ENCODE data around the gene ASTN2. TPM values are rescaled to one million over a fixed set of nuclear protein-coding genes. Genes with fewer than 3 reads are reported as not detected.

Gene ASTN2
- total RNA-seq, 1 donor from 2014 or later = 2.8 TPM

GRCh38 chr9:116991051-116991450 lies 423.8 kb downstream of the ASTN2 start:
- Mint-ChIP-seq H3K27me3 (no peaks in the 10 kb centered on the region), H3K4me1 (no peaks in the 10 kb centered on the region), H3K36me3 (ENCODE audit: low read depth) (no peaks in the 10 kb centered on the region), H3K4me3 (no peak overlapping the region), H3K9me3 (no peaks in the 10 kb centered on the region), H3K27ac (no peak overlapping the region)
- DNase-seq = no peak
- intact Hi-C loops (cut with micrococcal nuclease) = no loop called here

GRCh38 chr9:116990592-116990991 lies 424.3 kb downstream of the ASTN2 start:
- H3K27me3 Mint-ChIP-seq = no peaks in the 10 kb centered on the region
- intact Hi-C loops (cut with micrococcal nuclease) = no loop called here
- H3K27ac Mint-ChIP-seq = no peak overlapping the region
- no peaks in the 10 kb centered on the region for H3K9me3 Mint-ChIP-seq
- DNase-seq = no peak
- no peaks in the 10 kb centered on the region for H3K36me3 Mint-ChIP-seq (ENCODE audit: low read depth)
- H3K4me1 Mint-ChIP-seq = no peaks in the 10 kb centered on the region
- no peak overlapping the region for H3K4me3 Mint-ChIP-seq

DNA sequence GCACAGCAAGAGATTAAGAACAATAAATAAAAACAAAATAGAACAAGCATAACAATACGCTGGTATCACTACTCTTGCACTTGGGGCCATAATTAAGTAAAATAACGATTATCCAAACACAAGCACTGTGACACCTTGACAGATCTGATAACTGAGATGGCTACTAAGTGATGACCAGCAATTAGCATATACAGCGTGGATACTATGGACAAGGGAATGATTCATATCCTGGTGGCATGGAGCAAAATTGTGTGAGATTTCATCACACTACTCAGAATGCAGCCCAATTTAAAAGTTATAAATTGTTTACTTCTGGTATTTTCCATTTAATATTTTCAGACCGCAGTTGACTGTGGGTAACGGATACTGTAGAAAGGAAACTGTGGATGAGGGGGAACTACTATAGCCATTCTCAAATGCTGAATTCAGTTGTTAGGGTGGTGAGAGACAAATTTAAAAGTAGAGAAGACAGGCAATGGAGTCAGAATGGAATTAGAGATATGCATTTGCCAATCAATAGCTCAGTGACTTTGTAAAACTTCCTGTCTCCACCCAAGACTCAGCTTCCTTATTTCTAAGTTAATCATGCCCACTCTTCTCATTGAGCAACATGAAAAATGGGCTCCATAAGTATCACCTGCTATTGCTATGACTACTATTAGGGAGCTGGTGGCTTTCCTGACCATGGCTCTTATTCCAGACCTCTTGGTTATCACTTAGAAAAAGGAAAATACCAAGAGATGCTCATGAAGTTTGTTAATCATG lies 427.0 kb downstream of the ASTN2 start:
- Mint-ChIP-seq H3K27ac (no peak overlapping the region), H3K27me3 (no peaks in the 10 kb centered on the region), H3K36me3 (ENCODE audit: low read depth) (no peaks in the 10 kb centered on the region), H3K4me1 (no peaks in the 10 kb centered on the region), H3K4me3 (no peak overlapping the region), H3K9me3 (no peaks in the 10 kb centered on the region)
- intact Hi-C loops (cut with micrococcal nuclease) = no loop called here
- DNase-seq = no peak

GRCh38 chr9:116986015-116986414 lies 428.8 kb downstream of the ASTN2 start:
- no peak for DNase-seq
- H3K9me3 Mint-ChIP-seq = no peaks in the 10 kb centered on the region
- intact Hi-C loops (cut with micrococcal nuclease) = no loop called here
- H3K27ac Mint-ChIP-seq = no peak overlapping the region
- H3K4me3 Mint-ChIP-seq = no peak overlapping the region
- no peaks in the 10 kb centered on the region for H3K36me3 Mint-ChIP-seq (ENCODE audit: low read depth)
- no peaks in the 10 kb centered on the region for H3K27me3 Mint-ChIP-seq
- no peaks in the 10 kb centered on the region for H3K4me1 Mint-ChIP-seq

GRCh38 chr9:116985596-116985995 lies 429.3 kb downstream of the ASTN2 start:
- H3K4me1 Mint-ChIP-seq = no peaks in the 10 kb centered on the region
- H3K27me3 Mint-ChIP-seq = no peaks in the 10 kb centered on the region
- intact Hi-C loops (cut with micrococcal nuclease) = no loop called here
- H3K36me3 Mint-ChIP-seq (ENCODE audit: low read depth) = no peaks in the 10 kb centered on the region
- no peak overlapping the region for H3K27ac Mint-ChIP-seq
- H3K4me3 Mint-ChIP-seq = no peak overlapping the region
- DNase-seq = no peak
- no peaks in the 10 kb centered on the region for H3K9me3 Mint-ChIP-seq

- Mint-ChIP-seq H3K36me3 (ENCODE audit: low read depth) (no peaks in the 10 kb centered on the region), H3K4me1 (no peaks in the 10 kb centered on the region), H3K27ac (no peak overlapping the region), H3K4me3 (no peak overlapping the region), H3K27me3 (no peaks in the 10 kb centered on the region), H3K9me3 (no peaks in the 10 kb centered on the region)
- intact Hi-C loops (cut with micrococcal nuclease) = no loop called here
- DNase-seq = no peak
Measured at GRCh38 chr9:116984111-116984510, 430.7 kb downstream of the ASTN2 start.

GRCh38 chr9:116980582-116981120 lies 434.2 kb downstream of the ASTN2 start:
- Mint-ChIP-seq H3K4me3 (no peak overlapping the region), H3K27me3 (no peaks in the 10 kb centered on the region)
- intact Hi-C loops (cut with micrococcal nuclease) = no loop called here

GRCh38 chr9:116979456-116979855 lies 435.4 kb downstream of the ASTN2 start:
- DNase-seq = no peak
- no peaks in the 10 kb centered on the region for H3K36me3 Mint-ChIP-seq (ENCODE audit: low read depth)
- no peaks in the 10 kb centered on the region for H3K27me3 Mint-ChIP-seq
- H3K4me3 Mint-ChIP-seq = no peak overlapping the region
- H3K9me3 Mint-ChIP-seq = no peaks in the 10 kb centered on the region
- H3K4me1 Mint-ChIP-seq = no peaks in the 10 kb centered on the region
- no peak overlapping the region for H3K27ac Mint-ChIP-seq
- intact Hi-C loops (cut with micrococcal nuclease) = no loop called here

More at GRCh38 chr9:116980582-116981120, 434.2 kb downstream of the ASTN2 start:
- Mint-ChIP-seq H3K36me3 (ENCODE audit: low read depth) (no peaks in the 10 kb centered on the region), H3K9me3 (no peaks in the 10 kb centered on the region), H3K27ac (no peak overlapping the region), H3K4me1 (no peaks in the 10 kb centered on the region)
- no peak for DNase-seq

DNA sequence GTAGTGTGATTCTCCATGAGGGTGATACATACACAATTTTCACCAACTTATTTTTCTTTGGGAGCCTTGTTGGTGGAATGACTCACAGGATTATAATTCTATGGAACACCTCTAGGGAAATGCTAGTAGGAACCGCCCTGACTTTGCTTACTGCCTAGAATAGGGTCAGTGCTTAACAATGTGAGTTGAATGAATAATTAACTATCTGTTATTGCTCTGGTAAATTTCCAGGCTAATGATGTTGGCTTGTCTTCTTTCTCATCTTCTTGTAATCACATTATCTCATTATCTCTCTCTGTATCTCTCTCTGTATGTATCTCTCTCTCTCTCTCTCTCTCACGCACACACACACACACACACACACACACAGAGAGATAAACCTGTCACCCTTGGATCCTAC lies 436.7 kb downstream of the ASTN2 start:
- Mint-ChIP-seq H3K9me3 (no peaks in the 10 kb centered on the region), H3K27ac (no peak overlapping the region), H3K4me3 (no peak overlapping the region), H3K4me1 (no peaks in the 10 kb centered on the region), H3K36me3 (ENCODE audit: low read depth) (no peaks in the 10 kb centered on the region), H3K27me3 (no peaks in the 10 kb centered on the region)
- DNase-seq = no peak
- intact Hi-C loops (cut with micrococcal nuclease) = no loop called here

DNA sequence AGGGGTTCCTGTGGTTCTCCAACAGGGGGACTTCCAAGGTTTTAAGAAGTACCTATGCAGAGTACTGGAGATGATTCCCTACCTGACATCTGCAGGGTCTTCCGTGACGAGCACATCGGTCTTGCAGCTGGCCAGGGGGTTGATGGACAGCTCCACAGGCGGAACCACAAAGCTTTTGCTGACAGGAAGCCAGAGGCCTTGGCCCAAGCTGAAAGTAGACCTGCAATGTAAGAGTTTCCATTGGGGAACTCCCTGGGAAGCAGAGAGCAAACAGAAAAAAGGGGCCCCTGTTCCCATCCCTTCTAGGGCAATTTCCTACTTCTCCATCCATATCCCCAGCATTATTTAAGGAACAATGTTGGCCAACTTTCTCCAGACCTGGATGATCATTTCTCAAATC lies 439.7 kb downstream of the ASTN2 start:
- intact Hi-C loops (cut with micrococcal nuclease) = no loop called here
- no peaks in the 10 kb centered on the region for H3K27me3 Mint-ChIP-seq
- H3K27ac Mint-ChIP-seq = no peak overlapping the region
- H3K4me3 Mint-ChIP-seq = no peak overlapping the region
- H3K9me3 Mint-ChIP-seq = no peaks in the 10 kb centered on the region
- H3K4me1 Mint-ChIP-seq = no peaks in the 10 kb centered on the region
- no peaks in the 10 kb centered on the region for H3K36me3 Mint-ChIP-seq (ENCODE audit: low read depth)
- DNase-seq = no peak

GRCh38 chr9:116966199-116966598 lies 448.7 kb downstream of the ASTN2 start:
- peaks cover 4% of the 10 kb centered on the region for H3K9me3 Mint-ChIP-seq
- no peaks in the 10 kb centered on the region for H3K36me3 Mint-ChIP-seq (ENCODE audit: low read depth)
- H3K4me1 Mint-ChIP-seq = no peaks in the 10 kb centered on the region
- H3K4me3 Mint-ChIP-seq = no peak overlapping the region
- no peaks in the 10 kb centered on the region for H3K27me3 Mint-ChIP-seq
- DNase-seq = no peak
- intact Hi-C loops (cut with micrococcal nuclease) = no loop called here
- no peak overlapping the region for H3K27ac Mint-ChIP-seq

DNA sequence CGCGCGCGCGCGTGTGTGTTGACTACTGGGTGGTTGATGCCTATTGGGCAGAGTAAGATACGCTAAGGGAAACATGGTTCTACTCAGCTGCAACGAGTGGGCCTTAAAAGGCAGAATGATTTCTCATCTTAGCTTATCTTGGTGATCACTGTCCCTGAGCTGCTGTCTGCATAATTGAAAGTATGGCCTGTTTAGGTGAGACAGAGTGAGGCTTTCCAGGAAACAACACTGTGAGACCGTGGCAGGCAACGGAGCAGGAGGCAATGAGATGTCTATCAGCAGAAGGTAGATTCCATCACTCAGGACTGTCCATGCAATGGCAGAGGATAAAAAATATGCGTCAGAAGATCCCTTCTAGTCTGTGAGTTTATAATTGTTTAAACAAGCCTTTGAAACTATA lies 450.6 kb downstream of the ASTN2 start:
- Mint-ChIP-seq H3K9me3 (peaks cover 4% of the 10 kb centered on the region), H3K4me1 (no peaks in the 10 kb centered on the region), H3K27ac (no peak overlapping the region), H3K4me3 (no peak overlapping the region), H3K27me3 (peaks cover 3% of the 10 kb centered on the region), H3K36me3 (ENCODE audit: low read depth) (no peaks in the 10 kb centered on the region)
- no peak for DNase-seq
- intact Hi-C loops (cut with micrococcal nuclease) = no loop called here

DNA sequence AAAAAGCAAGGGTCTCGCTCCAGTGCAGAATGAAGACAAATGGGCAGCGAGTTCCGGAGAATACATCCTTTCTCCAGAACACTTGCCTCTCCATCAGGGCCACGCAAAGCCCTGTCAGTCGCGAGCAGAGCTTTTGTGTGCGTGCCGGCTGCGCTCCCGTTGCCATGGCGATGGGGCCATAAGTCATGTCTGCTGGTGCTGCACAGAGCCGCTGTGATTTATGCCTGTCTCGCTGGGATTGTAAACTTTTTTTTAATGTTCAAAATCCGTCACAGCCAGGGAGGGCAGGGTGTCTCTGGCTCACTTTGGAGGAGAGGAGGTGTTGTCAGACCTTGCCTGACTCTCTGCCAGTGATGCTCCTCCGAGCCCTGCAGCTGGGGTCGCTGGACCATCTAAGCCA lies 455.0 kb downstream of the ASTN2 start:
- Mint-ChIP-seq H3K27me3 (peaks cover 7% of the 10 kb centered on the region), H3K4me1 (no peaks in the 10 kb centered on the region), H3K4me3 (no peak overlapping the region), H3K36me3 (ENCODE audit: low read depth) (no peaks in the 10 kb centered on the region), H3K27ac (no peak overlapping the region), H3K9me3 (no peaks in the 10 kb centered on the region)
- intact Hi-C loops (cut with micrococcal nuclease) = no loop called here
- DNase-seq = no peak

GRCh38 chr9:116958881-116959280 lies 456.0 kb downstream of the ASTN2 start:
- Mint-ChIP-seq H3K27ac (no peak overlapping the region), H3K36me3 (ENCODE audit: low read depth) (no peaks in the 10 kb centered on the region), H3K27me3 (peaks cover 7% of the 10 kb centered on the region), H3K4me3 (no peak overlapping the region), H3K4me1 (no peaks in the 10 kb centered on the region), H3K9me3 (no peaks in the 10 kb centered on the region)
- intact Hi-C loops (cut with micrococcal nuclease) = no loop called here
- no peak for DNase-seq

GRCh38 chr9:116954731-116955130 lies 460.1 kb downstream of the ASTN2 start:
- no peak overlapping the region for H3K4me3 Mint-ChIP-seq
- no peaks in the 10 kb centered on the region for H3K36me3 Mint-ChIP-seq (ENCODE audit: low read depth)
- no peak overlapping the region for H3K27ac Mint-ChIP-seq
- intact Hi-C loops (cut with micrococcal nuclease) = no loop called here
- H3K9me3 Mint-ChIP-seq = no peaks in the 10 kb centered on the region
- DNase-seq = no peak
- no peaks in the 10 kb centered on the region for H3K4me1 Mint-ChIP-seq
- H3K27me3 Mint-ChIP-seq = peaks cover 7% of the 10 kb centered on the region
